Hepatocyte (in vitro differentiated cells): ENCODE results near the gene AGAP1. TPM values are rescaled to one million over a fixed set of nuclear protein-coding genes. Genes with fewer than 3 reads are reported as not detected.
"Not testable (repeated sequence)": the region's sequence is repeated elsewhere in the genome, so short reads cannot be mapped to it uniquely, and the experiment has no call there.

ENCODE experiments used
- DNase-seq: peaks from one replicate; pipeline ENCODE4 v3.0.0-alpha.2; 2016; ENCODE audit warnings: low spot score
- H2AFZ ChIP-seq: fragments of 200-600 bp; sonication (generic); 2 replicates; pipeline ENCODE4 v1.6.0; 2016; ENCODE audit warnings: antibody characterized with exemption, mild to moderate bottlenecking
- H3K27ac ChIP-seq: fragments of 200-600 bp; sonication (generic); 2 replicates; pipeline ENCODE4 v1.5.1; 2016; ENCODE audit warnings: mild to moderate bottlenecking
- H3K27me3 ChIP-seq: fragments of 200-600 bp; sonication (generic); 2 replicates; pipeline ENCODE4 v1.6.1; 2016
- H3K36me3 ChIP-seq: fragments of 200-600 bp; sonication (generic); replicated peaks from 2 replicates; pipeline ENCODE4 v1.5.1; 2016; ENCODE audit warnings: low read depth; ENCODE audit not compliant: insufficient read depth
- H3K4me1 ChIP-seq: fragments of 200-600 bp; sonication (generic); 2 replicates; pipeline ENCODE4 v1.5.1; 2016; ENCODE audit warnings: mild to moderate bottlenecking, moderate library complexity; ENCODE audit not compliant: insufficient read depth
- H3K4me2 ChIP-seq: fragments of 200-600 bp; sonication (generic); 2 replicates; pipeline ENCODE4 v1.6.0; 2016
- H3K4me3 ChIP-seq: fragments of 200-600 bp; sonication (generic); 2 replicates; pipeline ENCODE4 v1.5.1; 2016; ENCODE audit warnings: mild to moderate bottlenecking
- H3K79me2 ChIP-seq: fragments of 200-600 bp; sonication (generic); 2 replicates; pipeline ENCODE4 v1.6.0; 2017; ENCODE audit warnings: mild to moderate bottlenecking
- H3K9me2 ChIP-seq: fragments of 200-600 bp; sonication (generic); replicated peaks from 2 replicates; pipeline ENCODE4 v1.6.0; 2017; ENCODE audit warnings: mild to moderate bottlenecking; ENCODE audit not compliant: insufficient read depth
- H3K9me3 ChIP-seq: fragments of 200-600 bp; sonication (generic); 2 replicates; pipeline ENCODE4 v1.5.1; 2016; ENCODE audit warnings: low read depth, mild to moderate bottlenecking
- H4K20me1 ChIP-seq: fragments of 200-600 bp; sonication (generic); 2 replicates; pipeline ENCODE4 v1.6.0; 2016; ENCODE audit warnings: mild to moderate bottlenecking; ENCODE audit not compliant: insufficient read depth, poor library complexity, severe bottlenecking
- CTCF ChIP-seq: fragments of 200-600 bp; sonication (generic); IDR thresholded peaks from 2 replicates; pipeline ENCODE4 v1.5.1; 2016; ENCODE audit warnings: antibody characterized with exemption, mild to moderate bottlenecking; ENCODE audit not compliant: poor library complexity
- EZH2 ChIP-seq: fragments of 200-600 bp; sonication (generic); IDR thresholded peaks from 2 replicates; pipeline ENCODE4 v1.6.1; 2016; ENCODE audit warnings: antibody characterized with exemption, mild to moderate bottlenecking, borderline replicate concordance
- EZH2phosphoT487 ChIP-seq: fragments of 200-600 bp; sonication (generic); IDR thresholded peaks from one replicate; pipeline ENCODE4 v1.6.1; 2018; ENCODE audit warnings: antibody characterized with exemption, mild to moderate bottlenecking, low read depth, moderate library complexity; ENCODE audit not compliant: unreplicated experiment, severe bottlenecking
- WGBS: methylation state at CpG from one replicate; pipeline ENCODE4 v1.1.6; 2016; ENCODE audit warnings: low lambda C conversion rate; ENCODE audit errors: missing lambda C conversion rate; 5-methylcytosine and 5-hydroxymethylcytosine counted together
- polyA plus RNA-seq: library from polyadenylated mRNA; unstranded; fragments of >200 nt; fragmentation: Nextera tagmentation; extraction: Ambion mirVana; gene quantifications from 2 replicates; pipeline ENCODE4 v1.2.1, GENCODE V29; 2016
- total RNA-seq: library from RNA; depleted of rRNA; stranded (reverse); fragments of >200 nt; gene quantifications from 2 replicates; pipeline ENCODE4 v1.2.3, GENCODE V29; 2014

The AGAP1 gene
- total and polyA plus RNA-seq, 2 experiments from 2014 or later, result 12.1 to 20.0 TPM

GRCh38 chr2:236090027-236090382, 596.2 kb downstream of the AGAP1 start:
- DNase-seq, result no peak
- no peaks in the 10 kb centered on the region for H3K9me3 ChIP-seq
- H4K20me1 ChIP-seq, result no peaks in the 10 kb centered on the region
- no peak overlapping the region for H3K4me2 ChIP-seq
- TF ChIP-seq EZH2, result no peak
- no peak for TF ChIP-seq EZH2phosphoT487
- no peak for TF ChIP-seq CTCF
- H3K4me3 ChIP-seq, result no peak overlapping the region
- 87% methylated on average over 9 of the region's 9 CpGs for WGBS
- no peaks in the 10 kb centered on the region for H3K4me1 ChIP-seq
- no peak overlapping the region for H2AFZ ChIP-seq
- H3K36me3 ChIP-seq, result no peaks in the 10 kb centered on the region
- no peaks in the 10 kb centered on the region for H3K9me2 ChIP-seq
- no peaks in the 10 kb centered on the region for H3K79me2 ChIP-seq
- H3K27ac ChIP-seq, result no peak overlapping the region
- no peaks in the 10 kb centered on the region for H3K27me3 ChIP-seq

- H3K27me3 ChIP-seq, H3K4me2 ChIP-seq, H2AFZ ChIP-seq, H3K79me2 ChIP-seq, H3K27ac ChIP-seq, H3K4me3 ChIP-seq, DNase-seq, H3K9me3 ChIP-seq, H3K4me1 ChIP-seq, H3K9me2 ChIP-seq, H4K20me1 ChIP-seq, H3K36me3 ChIP-seq: not testable (repeated sequence)
- WGBS, result 96% methylated on average over 16 of the region's 16 CpGs
These were observed 597.0 kb downstream of the AGAP1 start for GRCh38 chr2:236090826-236091225.

DNA sequence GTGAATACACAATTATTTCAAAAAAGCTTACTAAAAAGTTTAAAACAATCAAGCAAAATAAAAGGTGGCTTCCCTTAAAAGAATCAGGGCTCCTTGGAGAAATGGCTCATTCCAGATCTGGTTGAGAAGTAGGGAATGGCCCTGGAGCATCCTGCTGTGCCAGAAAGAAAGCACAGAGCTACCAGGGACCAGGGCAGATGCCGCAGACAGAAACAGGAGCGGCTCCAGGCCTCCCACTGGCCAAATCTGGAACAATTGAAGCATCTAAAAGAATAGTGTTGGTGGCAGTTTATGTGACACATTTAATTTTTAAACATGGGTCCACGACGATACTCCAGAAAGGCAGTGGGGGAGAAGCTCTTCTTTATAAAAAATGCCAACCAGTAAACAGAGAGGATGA, 598.9 kb downstream of the AGAP1 start:
- H3K27ac ChIP-seq, result no peak overlapping the region
- WGBS, result 85% methylated on average over 4 of the region's 4 CpGs
- H3K4me2 ChIP-seq, result no peak overlapping the region
- TF ChIP-seq CTCF, result no peak
- TF ChIP-seq EZH2phosphoT487, result no peak
- TF ChIP-seq EZH2, result no peak
- no peaks in the 10 kb centered on the region for H3K27me3 ChIP-seq
- H3K36me3 ChIP-seq, result no peaks in the 10 kb centered on the region
- no peaks in the 10 kb centered on the region for H3K9me3 ChIP-seq
- no peak for DNase-seq
- H2AFZ ChIP-seq, result no peak overlapping the region
- no peaks in the 10 kb centered on the region for H3K79me2 ChIP-seq
- no peaks in the 10 kb centered on the region for H3K9me2 ChIP-seq
- H3K4me3 ChIP-seq, result no peak overlapping the region
- H4K20me1 ChIP-seq, result no peaks in the 10 kb centered on the region
- no peaks in the 10 kb centered on the region for H3K4me1 ChIP-seq

DNA sequence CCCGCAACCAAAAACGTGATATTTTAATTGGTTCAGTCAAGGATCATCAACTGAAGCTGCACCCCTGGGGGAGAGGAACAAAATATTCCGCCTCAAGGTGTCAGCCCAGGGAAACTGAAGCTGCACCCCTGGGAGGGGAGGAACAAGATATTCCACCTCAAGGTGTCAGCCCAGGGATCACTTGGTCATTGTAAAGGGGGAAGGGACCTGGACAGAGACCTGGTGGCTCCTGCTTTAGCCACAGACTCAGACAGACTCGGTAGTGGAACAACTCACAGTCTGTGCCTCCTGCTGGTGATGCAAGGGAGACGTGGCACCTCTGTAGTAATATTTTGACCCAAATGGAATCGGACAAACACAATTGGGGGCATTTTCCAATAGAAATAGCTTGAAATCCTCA, 599.3 kb downstream of the AGAP1 start:
- WGBS, result 85% methylated on average over 6 of the region's 6 CpGs
- H3K9me3 ChIP-seq, result no peaks in the 10 kb centered on the region

More for the DNA sequence above, 599.3 kb downstream of the AGAP1 start:
- Histone ChIP-seq H3K79me2 (no peaks in the 10 kb centered on the region), H3K36me3 (no peaks in the 10 kb centered on the region), H3K27ac (no peak overlapping the region), H3K4me2 (no peak overlapping the region), H3K4me3 (no peak overlapping the region), H2AFZ (no peak overlapping the region), H3K4me1 (no peaks in the 10 kb centered on the region), H3K27me3 (no peaks in the 10 kb centered on the region), H4K20me1 (no peaks in the 10 kb centered on the region), H3K9me2 (no peaks in the 10 kb centered on the region)
- TF ChIP-seq EZH2 (no peak), CTCF (no peak), EZH2phosphoT487 (no peak)
- DNase-seq, result no peak
